H1 (cell line): Measurements from ENCODE around the gene PPP2R2B. TPM values are rescaled to one million over a fixed set of nuclear protein-coding genes. Genes with fewer than 3 reads are reported as not detected.

Experiments used
- KDM4A ChIP-seq: IDR thresholded peaks from one replicate; pipeline ENCODE4 v1.7.1; 2012; ENCODE audit warnings: low read depth, mild to moderate bottlenecking, moderate library complexity, low read length, inconsistent platforms; ENCODE audit not compliant: severe bottlenecking
- KDM5A ChIP-seq: fragments of 200-600 bp; IDR thresholded peaks from 2 replicates; pipeline ENCODE4 v1.7.1; 2012; ENCODE audit warnings: mild to moderate bottlenecking, low read length, inconsistent platforms, mixed read lengths
- RXRA ChIP-seq: IDR thresholded peaks from 2 replicates; pipeline ENCODE4 v1.6.1; 2011; ENCODE audit warnings: low read depth, mild to moderate bottlenecking, low read length, moderate library complexity; ENCODE audit not compliant: insufficient read depth
- TBP ChIP-seq: IDR thresholded peaks from 2 replicates; pipeline ENCODE4 v1.6.1; 2011; ENCODE audit warnings: low read depth, low read length, improper control_type of control experiment
- USF2 ChIP-seq: IDR thresholded peaks from 2 replicates; pipeline ENCODE4 v1.6.1; 2011; ENCODE audit warnings: low read length, improper control_type of control experiment
- polyA plus RNA-seq, 7 experiments: library from polyadenylated mRNA; depleted of rRNA in 3 of 7; stranded (reverse) in 5 of 7; unstranded in 2 of 7; fragments of >200 nt in 5 of 7; fragments of 200-250 nt in 2 of 7; gene quantifications; 1 replicate in 5 of 7; 2 replicates in 1 of 7; 4 replicates in 1 of 7; pipeline versions ENCODE4 v1.2.1 to v1.2.3, GENCODE V29; 2011 to 2013; ENCODE audit warnings: missing spikeins in 2 of 7, mixed read lengths in 2 of 7
- total RNA-seq: library from RNA; stranded (reverse); fragmentation: NEBNext Ultra II Directional; extraction: Animal tissue kit (Norgen Biotek cat#: 25700); gene quantifications from 2 replicates; pipeline ENCODE4 v1.2.1, GENCODE V29; 2021

The PPP2R2B gene
- total and polyA plus RNA-seq, 2 of the 8 experiments (the other 6 are each of a cell fraction or from before 2014, with no cell fraction given), result 21.1 to 37.1 TPM

- TF ChIP-seq USF2, result no peak
- TF ChIP-seq KDM4A, result no peak
- no peak for TF ChIP-seq KDM5A
- TF ChIP-seq RXRA, result no peak
- TF ChIP-seq TBP, result no peak
These were observed 10.4 kb downstream of the PPP2R2B start (continued) for GRCh38 chr5:146867996-146868708.
